ENCODE measurements around the gene GLG1. TPM values are rescaled to one million over a fixed set of nuclear protein-coding genes. Genes with fewer than 3 reads are reported as not detected.

The GLG1 gene
- total RNA-seq, 4 donors from 2014 or later = 53.0 to 272 (median 127) TPM

GRCh38 chr16:74570412-74571301 lies 36.3 kb downstream of the GLG1 start:
- Histone ChIP-seq H3K27ac (no peak overlapping the region), H3K27me3 (no peaks in the 10 kb centered on the region), H3K4me1 (no peaks in the 10 kb centered on the region), H3K9me3 (no peaks in the 10 kb centered on the region), H3K36me3 (no peaks in the 10 kb centered on the region), H3K4me3 (no peak overlapping the region)
- no peak for DNase-seq
- intact Hi-C loops (cut with DNase I; ENCODE audit: low total_unique reads) = no loop called here
- TF ChIP-seq POLR2A (IDR thresholded peaks at IDR 0.05) (no peak), CTCF (IDR thresholded peaks at IDR 0.05) (no peak)

- Histone ChIP-seq H3K9me3 (no peaks in the 10 kb centered on the region), H3K4me3 (no peak overlapping the region), H3K27ac (no peak overlapping the region), H3K4me1 (no peaks in the 10 kb centered on the region), H3K27me3 (no peaks in the 10 kb centered on the region), H3K36me3 (no peaks in the 10 kb centered on the region)
- no peak for TF ChIP-seq CTCF (IDR thresholded peaks at IDR 0.05)
- TF ChIP-seq POLR2A (IDR thresholded peaks at IDR 0.05) = no peak
- intact Hi-C loops (cut with DNase I; ENCODE audit: low total_unique reads) = no loop called here
- DNase-seq = no peak
Measured at GRCh38 chr16:74568961-74569631, 37.8 kb downstream of the GLG1 start.

- TF ChIP-seq CTCF (IDR thresholded peaks at IDR 0.05) (no peak), POLR2A (IDR thresholded peaks at IDR 0.05) (no peak)
- DNase-seq = no peak
- H3K4me3 ChIP-seq = no peak overlapping the region
- no peaks in the 10 kb centered on the region for H3K9me3 ChIP-seq
- H3K4me1 ChIP-seq = no peaks in the 10 kb centered on the region
- no peaks in the 10 kb centered on the region for H3K27me3 ChIP-seq
- intact Hi-C loops (cut with DNase I; ENCODE audit: low total_unique reads) = no loop called here
- no peak overlapping the region for H3K27ac ChIP-seq
- no peaks in the 10 kb centered on the region for H3K36me3 ChIP-seq
Measured at GRCh38 chr16:74567901-74568300, 39.0 kb downstream of the GLG1 start.

GRCh38 chr16:74565378-74565777 lies 41.5 kb downstream of the GLG1 start:
- no peaks in the 10 kb centered on the region for H3K27me3 ChIP-seq
- no peak overlapping the region for H3K4me3 ChIP-seq
- no peaks in the 10 kb centered on the region for H3K36me3 ChIP-seq
- H3K4me1 ChIP-seq = no peaks in the 10 kb centered on the region
- no peak for DNase-seq
- H3K9me3 ChIP-seq = no peaks in the 10 kb centered on the region
- intact Hi-C loops (cut with DNase I; ENCODE audit: low total_unique reads) = no loop called here
- H3K27ac ChIP-seq = no peak overlapping the region
- no peak for TF ChIP-seq CTCF (IDR thresholded peaks at IDR 0.05)

GRCh38 chr16:74564451-74564984 lies 42.4 kb downstream of the GLG1 start:
- Histone ChIP-seq H3K9me3 (no peaks in the 10 kb centered on the region), H3K27me3 (no peaks in the 10 kb centered on the region), H3K4me3 (no peak overlapping the region), H3K27ac (no peak overlapping the region), H3K4me1 (no peaks in the 10 kb centered on the region), H3K36me3 (no peaks in the 10 kb centered on the region)
- TF ChIP-seq POLR2A (IDR thresholded peaks at IDR 0.05) (no peak), CTCF (IDR thresholded peaks at IDR 0.05) (no peak)
- intact Hi-C loops (cut with DNase I; ENCODE audit: low total_unique reads) = no loop called here
- DNase-seq = no peak
